Cardiac muscle cell (in vitro differentiated cells and primary cell): ENCODE measurements around the gene AXIN1. TPM values are rescaled to one million over a fixed set of nuclear protein-coding genes. Genes with fewer than 3 reads are reported as not detected.

Experiments
- DNase-seq, 2 donors: peaks; one replicate each; pipeline versions ENCODE4 v3.0.0 to v3.0.0-alpha.2; 2010 to 2017; ENCODE audit warnings: low read depth in 1 of 2, low spot score in 1 of 2
- H3K27ac ChIP-seq: fragments of 200-600 bp; sonication (generic); 2 replicates; pipeline ENCODE4 v1.5.1; 2016
- H3K27me3 ChIP-seq: fragments of 200-600 bp; sonication (generic); 2 replicates; pipeline ENCODE4 v1.6.0; 2016; ENCODE audit warnings: control low read depth
- H3K36me3 ChIP-seq: fragments of 200-600 bp; sonication (generic); 2 replicates; pipeline ENCODE4 v1.5.1; 2016; ENCODE audit warnings: control low read depth
- H3K4me1 ChIP-seq: fragments of 200-600 bp; sonication (generic); 2 replicates; pipeline ENCODE4 v1.8.1; 2017; ENCODE audit warnings: low read depth, mild to moderate bottlenecking, mixed run types
- H3K4me3 ChIP-seq: fragments of 200-600 bp; sonication (generic); 2 replicates; pipeline ENCODE4 v1.5.1; 2016; ENCODE audit warnings: mild to moderate bottlenecking
- H3K9me3 ChIP-seq: fragments of 200-600 bp; sonication (generic); 2 replicates; pipeline ENCODE4 v1.5.1; 2017; ENCODE audit warnings: low read depth, mild to moderate bottlenecking, control low read depth
- CTCF ChIP-seq: IDR thresholded peaks from 2 replicates; pipeline ENCODE4 v1.5.1; 2012; ENCODE audit warnings: low read depth, mild to moderate bottlenecking, low read length
- polyA plus RNA-seq: library from polyadenylated mRNA; unstranded; fragments of >200 nt; fragmentation: Nextera tagmentation; extraction: Ambion mirVana; gene quantifications from 2 replicates; pipeline ENCODE4 v1.2.1, GENCODE V29; 2016
- total RNA-seq: library from RNA; depleted of rRNA; stranded (reverse); fragments of >200 nt; gene quantifications from 2 replicates; pipeline ENCODE4 v1.2.3, GENCODE V29; 2016

AXIN1 gene
- total and polyA plus RNA-seq, 2 experiments from 2014 or later: 16.5 to 49.7 TPM

GRCh38 chr16:301235-301634, 51.3 kb downstream of the AXIN1 start:
- Histone ChIP-seq H3K27ac (no peak overlapping the region), H3K27me3 (no peaks in the 10 kb centered on the region), H3K4me1 (peaks cover 3% of the 10 kb centered on the region), H3K9me3 (no peaks in the 10 kb centered on the region), H3K36me3 (no peaks in the 10 kb centered on the region), H3K4me3 (no peak overlapping the region)
- no peak for DNase-seq
- TF ChIP-seq CTCF: no peak

- Histone ChIP-seq H3K4me1 (no peaks in the 10 kb centered on the region), H3K27me3 (no peaks in the 10 kb centered on the region), H3K36me3 (no peaks in the 10 kb centered on the region), H3K4me3 (no peak overlapping the region), H3K27ac (no peak overlapping the region), H3K9me3 (no peaks in the 10 kb centered on the region)
- TF ChIP-seq CTCF: no peak
- DNase-seq: no peak
Observed at GRCh38 chr16:297832-298231, 54.7 kb downstream of the AXIN1 start.

- no peak for DNase-seq
- TF ChIP-seq CTCF: no peak
- no peak overlapping the region for H3K27ac ChIP-seq
- H3K4me3 ChIP-seq: no peak overlapping the region
- no peaks in the 10 kb centered on the region for H3K4me1 ChIP-seq
- no peaks in the 10 kb centered on the region for H3K27me3 ChIP-seq
- H3K9me3 ChIP-seq: no peaks in the 10 kb centered on the region
- H3K36me3 ChIP-seq: no peaks in the 10 kb centered on the region
Observed at GRCh38 chr16:296806-297510, 55.6 kb downstream of the AXIN1 start.

- no peaks in the 10 kb centered on the region for H3K36me3 ChIP-seq
- TF ChIP-seq CTCF: no peak
- H3K27me3 ChIP-seq: no peaks in the 10 kb centered on the region
- no peak overlapping the region for H3K4me3 ChIP-seq
- no peaks in the 10 kb centered on the region for H3K4me1 ChIP-seq
- DNase-seq: no peak
- H3K9me3 ChIP-seq: no peaks in the 10 kb centered on the region
- H3K27ac ChIP-seq: no peak overlapping the region
Observed at GRCh38 chr16:296276-296675, 56.2 kb downstream of the AXIN1 start.

GRCh38 chr16:293043-293775, 59.3 kb downstream of the AXIN1 start:
- Histone ChIP-seq H3K4me3 (no peak overlapping the region), H3K36me3 (peaks cover 5% of the 10 kb centered on the region), H3K4me1 (no peaks in the 10 kb centered on the region), H3K9me3 (no peaks in the 10 kb centered on the region), H3K27ac (no peak overlapping the region), H3K27me3 (no peaks in the 10 kb centered on the region)
- DNase-seq: no peak
- TF ChIP-seq CTCF: no peak
